Breast epithelium (tissue), 3 donors: ENCODE results near the gene SOD1.

Experiments used
- POLR2A ChIP-seq: fragments of 450-650 bp; IDR thresholded peaks from one replicate; pipeline ENCODE4 v1.6.1; 2016; ENCODE audit warnings: antibody characterized with exemption, mild to moderate bottlenecking, moderate library complexity
- TF ChIP-seq, protein P1 (sequence below), 3 donors: fragments of 450-650 bp; IDR thresholded peaks; one replicate each; pipeline ENCODE4 v1.5.1; 2016 to 2017; ENCODE audit warnings: antibody characterized with exemption in 3 of 3, mild to moderate bottlenecking in 3 of 3, moderate library complexity in 3 of 3

DNA sequence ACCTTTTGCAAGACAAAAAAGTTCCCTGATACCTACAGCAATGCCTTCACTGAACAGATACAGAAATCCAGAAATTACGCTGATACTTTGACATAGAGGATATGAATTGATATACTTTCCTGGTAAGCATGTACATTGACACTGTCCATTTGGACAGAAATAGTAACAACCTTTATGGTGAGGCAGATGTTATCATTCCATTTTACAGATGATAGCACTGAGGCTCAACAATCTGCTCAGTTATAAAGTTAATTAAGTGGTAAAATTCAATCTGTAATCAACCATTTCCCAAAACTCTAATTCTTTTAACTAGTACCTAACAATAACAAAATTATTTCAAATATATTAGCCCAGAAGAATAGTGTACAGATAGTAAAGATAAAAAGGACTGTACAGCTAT is 51.8 kb downstream of the SOD1 start:
- TF ChIP-seq, protein P1, sequence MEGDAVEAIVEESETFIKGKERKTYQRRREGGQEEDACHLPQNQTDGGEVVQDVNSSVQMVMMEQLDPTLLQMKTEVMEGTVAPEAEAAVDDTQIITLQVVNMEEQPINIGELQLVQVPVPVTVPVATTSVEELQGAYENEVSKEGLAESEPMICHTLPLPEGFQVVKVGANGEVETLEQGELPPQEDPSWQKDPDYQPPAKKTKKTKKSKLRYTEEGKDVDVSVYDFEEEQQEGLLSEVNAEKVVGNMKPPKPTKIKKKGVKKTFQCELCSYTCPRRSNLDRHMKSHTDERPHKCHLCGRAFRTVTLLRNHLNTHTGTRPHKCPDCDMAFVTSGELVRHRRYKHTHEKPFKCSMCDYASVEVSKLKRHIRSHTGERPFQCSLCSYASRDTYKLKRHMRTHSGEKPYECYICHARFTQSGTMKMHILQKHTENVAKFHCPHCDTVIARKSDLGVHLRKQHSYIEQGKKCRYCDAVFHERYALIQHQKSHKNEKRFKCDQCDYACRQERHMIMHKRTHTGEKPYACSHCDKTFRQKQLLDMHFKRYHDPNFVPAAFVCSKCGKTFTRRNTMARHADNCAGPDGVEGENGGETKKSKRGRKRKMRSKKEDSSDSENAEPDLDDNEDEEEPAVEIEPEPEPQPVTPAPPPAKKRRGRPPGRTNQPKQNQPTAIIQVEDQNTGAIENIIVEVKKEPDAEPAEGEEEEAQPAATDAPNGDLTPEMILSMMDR (IDR thresholded peaks at IDR 0.05) = no peak
- TF ChIP-seq POLR2A = no peak
